Upper lobe of right lung (tissue), 1 donor: ENCODE results near the gene CYFIP1. TPM values are rescaled to one million over a fixed set of nuclear protein-coding genes. Genes with fewer than 3 reads are reported as not detected.
A peak's percentile ranks its signal among the peaks of the same experiment; 100 is the strongest.

ENCODE experiments used
- ATAC-seq: fragments of 200-7000 bp; cut with Tn5 transposase; one replicate; pipeline ENCODE4 v1.9.1; 2020; ENCODE audit warnings: mild to moderate bottlenecking, moderate library complexity
- DNase-seq: peaks from one replicate; pipeline ENCODE4 v3.0.0-alpha.2; 2020
- H3K27ac ChIP-seq: fragments of 200-600 bp; one replicate; pipeline ENCODE4 v1.8.0; 2022
- H3K27me3 ChIP-seq: fragments of 200-600 bp; one replicate; pipeline ENCODE4 v1.8.0; 2022; ENCODE audit warnings: mild to moderate bottlenecking
- H3K36me3 ChIP-seq: fragments of 200-600 bp; one replicate; pipeline ENCODE4 v1.8.0; 2022
- H3K4me1 ChIP-seq: fragments of 200-600 bp; one replicate; pipeline ENCODE4 v1.8.0; 2022
- H3K4me3 ChIP-seq: fragments of 200-600 bp; one replicate; pipeline ENCODE4 v1.8.0; 2022; ENCODE audit warnings: mild to moderate bottlenecking
- H3K9me3 ChIP-seq: fragments of 200-600 bp; one replicate; pipeline ENCODE4 v1.8.0; 2022
- CTCF ChIP-seq: fragments of 200-600 bp; IDR thresholded peaks from one replicate; pipeline ENCODE4 v1.8.0; 2022; ENCODE audit warnings: antibody characterized with exemption
- intact Hi-C: fragments of 100-400 bp; cut with DNase I; formaldehyde crosslinking; loops from one replicate; pipeline ENCODE4 v1.11.0; 2022
- total RNA-seq: library from RNA; stranded (reverse); fragmentation: NEBNext Ultra II Directional; extraction: Animal tissue kit (Norgen Biotek cat#: 25700); gene quantifications from one replicate; pipeline ENCODE4 v1.2.1, GENCODE V29; 2021
- donor health status: DM: no; HTN: yes; CAD: no; lungs with severe emphysema.

Gene CYFIP1
- total RNA-seq, 1 donor from 2014 or later: 139 TPM

- TF ChIP-seq CTCF: no peak
- Histone ChIP-seq H3K9me3 (no peaks in the 10 kb centered on the region), H3K4me1 (no peaks in the 10 kb centered on the region), H3K27me3 (no peaks in the 10 kb centered on the region), H3K36me3 (peaks cover 82% of the 10 kb centered on the region), H3K4me3 (no peak overlapping the region), H3K27ac (no peak overlapping the region)
- no peak for DNase-seq
- no peak for ATAC-seq
- intact Hi-C loops: loop anchor here (10.0 kb wide), 1 partner anchor 89 kb away; no protein-coding TSS in a partner anchor
Observed at GRCh38 chr15:23003736-23004135, 23.6 kb upstream of the CYFIP1 start.

- peaks cover 81% of the 10 kb centered on the region for H3K36me3 ChIP-seq
- DNase-seq: no peak
- TF ChIP-seq CTCF: no peak
- no peak for ATAC-seq
- no peaks in the 10 kb centered on the region for H3K4me1 ChIP-seq
- intact Hi-C loops: loop anchor here (10.0 kb wide), 1 partner anchor 88 kb away; no protein-coding TSS in a partner anchor
- no peaks in the 10 kb centered on the region for H3K9me3 ChIP-seq
- no peak overlapping the region for H3K4me3 ChIP-seq
- no peak overlapping the region for H3K27ac ChIP-seq
- no peaks in the 10 kb centered on the region for H3K27me3 ChIP-seq
Observed at GRCh38 chr15:23002920-23003319, 22.8 kb upstream of the CYFIP1 start.

GRCh38 chr15:22995795-22996194, 15.6 kb upstream of the CYFIP1 start:
- intact Hi-C loops: no loop called here
- Histone ChIP-seq H3K36me3 (peaks cover 44% of the 10 kb centered on the region), H3K27ac (no peak overlapping the region), H3K27me3 (no peaks in the 10 kb centered on the region), H3K4me3 (no peak overlapping the region), H3K9me3 (no peaks in the 10 kb centered on the region), H3K4me1 (no peaks in the 10 kb centered on the region)
- DNase-seq: no peak
- ATAC-seq: no peak
- no peak for TF ChIP-seq CTCF

- H3K36me3 ChIP-seq: peaks cover 20% of the 10 kb centered on the region
- ATAC-seq: peak; percentile 29
- no peak overlapping the region for H3K4me3 ChIP-seq
- DNase-seq: no peak
- H3K27me3 ChIP-seq: no peaks in the 10 kb centered on the region
- no peaks in the 10 kb centered on the region for H3K9me3 ChIP-seq
- TF ChIP-seq CTCF: no peak
- intact Hi-C loops: no loop called here
- no peaks in the 10 kb centered on the region for H3K4me1 ChIP-seq
- no peak overlapping the region for H3K27ac ChIP-seq
Observed at GRCh38 chr15:22992024-22992326, 11.8 kb upstream of the CYFIP1 start.

GRCh38 chr15:22989576-22990477, 9.7 kb upstream of the CYFIP1 start:
- TF ChIP-seq CTCF: no peak
- intact Hi-C loops: no loop called here
- no peaks in the 10 kb centered on the region for H3K27me3 ChIP-seq
- H3K4me1 ChIP-seq: no peaks in the 10 kb centered on the region
- H3K9me3 ChIP-seq: no peaks in the 10 kb centered on the region
- H3K4me3 ChIP-seq: no peak overlapping the region
- peak; percentile 77 for ATAC-seq
- H3K36me3 ChIP-seq: peaks cover 11% of the 10 kb centered on the region
- H3K27ac ChIP-seq: no peak overlapping the region
- no peak for DNase-seq
